PC-9 (cell line): ENCODE data around the gene ZNHIT1. TPM values are rescaled to one million over a fixed set of nuclear protein-coding genes. Genes with fewer than 3 reads are reported as not detected.

Experiments used
- BruUV-seq: library from RNA; stranded (reverse); fragments of 400-500 nt; replicated peaks from 2 replicates; lab custom pipeline; 2021; lab: Mats Ljungman, UMichigan
- CTCF ChIA-PET: fragments of 300-600 bp; sonication (Branson Sonifier 250); formaldehyde crosslinking; loops from one replicate; lab custom pipeline; 2022; ENCODE audit warnings: antibody characterized with exemption; lab: Charles Lee
- POLR2A ChIA-PET: fragments of 300-600 bp; sonication (Branson Sonifier 250); formaldehyde crosslinking; loops from one replicate; lab custom pipeline; 2022; ENCODE audit warnings: antibody characterized with exemption; ENCODE audit not compliant: unreplicated experiment; lab: Charles Lee
- DNase-seq, 2 experiments: peaks; one replicate each; pipeline versions ENCODE4 v3.0.0 to v3.0.0-alpha.2; 2015 to 2022; ENCODE audit warnings: mixed read lengths in 1 of 2
- H2AFZ ChIP-seq: fragments of 200-600 bp; sonication (generic); 2 replicates; pipeline ENCODE4 v1.8.1; 2017; ENCODE audit warnings: antibody characterized with exemption
- H3F3A ChIP-seq: fragments of 200-600 bp; sonication (generic); 2 replicates; pipeline ENCODE4 v1.8.1; 2017; ENCODE audit warnings: antibody characterized with exemption, mild to moderate bottlenecking, low read depth; ENCODE audit not compliant: insufficient read depth
- H3K27ac ChIP-seq: fragments of 200-600 bp; sonication (generic); 2 replicates; pipeline ENCODE4 v1.6.1; 2016; ENCODE audit warnings: mixed run types
- H3K27me3 ChIP-seq: fragments of 200-600 bp; sonication (generic); 2 replicates; pipeline ENCODE4 v1.6.1; 2016; ENCODE audit warnings: low read depth, mixed run types; ENCODE audit not compliant: insufficient read depth
- H3K36me3 ChIP-seq: fragments of 200-600 bp; sonication (generic); 2 replicates; pipeline ENCODE4 v1.6.1; 2016; ENCODE audit warnings: low read depth, mixed run types
- H3K4me1 ChIP-seq: fragments of 200-600 bp; sonication (generic); replicated peaks from 2 replicates; pipeline ENCODE4 v1.6.1; 2016; ENCODE audit warnings: mixed run types; ENCODE audit not compliant: insufficient read depth
- H3K4me2 ChIP-seq: fragments of 200-600 bp; sonication (generic); 2 replicates; pipeline ENCODE4 v1.6.1; 2017; ENCODE audit warnings: mixed run types
- H3K4me3 ChIP-seq: fragments of 200-600 bp; sonication (generic); 2 replicates; pipeline ENCODE4 v1.6.1; 2016; ENCODE audit warnings: mixed run types
- H3K79me2 ChIP-seq: fragments of 200-600 bp; sonication (generic); 2 replicates; pipeline ENCODE4 v1.6.1; 2017; ENCODE audit warnings: low read depth, mixed run types
- H3K9me2 ChIP-seq: fragments of 200-600 bp; sonication (generic); 2 replicates; pipeline ENCODE4 v1.8.1; 2017; ENCODE audit warnings: mild to moderate bottlenecking; ENCODE audit not compliant: insufficient read depth
- H3K9me3 ChIP-seq: fragments of 200-600 bp; sonication (generic); 2 replicates; pipeline ENCODE4 v1.8.1; 2016; ENCODE audit warnings: low read depth; ENCODE audit not compliant: insufficient read depth
- H4K20me1 ChIP-seq: fragments of 200-600 bp; sonication (generic); 2 replicates; pipeline ENCODE4 v1.8.1; 2017; ENCODE audit not compliant: insufficient read depth
- EZH2 ChIP-seq: fragments of 200-600 bp; sonication (generic); IDR thresholded peaks from 2 replicates; pipeline ENCODE4 v1.8.0; 2017; ENCODE audit warnings: antibody characterized with exemption, low read depth
- intact Hi-C: fragments of 100-400 bp; cut with micrococcal nuclease; formaldehyde crosslinking; loops from one replicate; pipeline ENCODE4 v1.10.0; 2022; ENCODE audit not compliant: unreplicated experiment
- total RNA-seq: library from RNA; stranded (reverse); gene quantifications from 2 replicates; pipeline ENCODE4 v1.2.3, GENCODE V29; 2021
- TF ChIP-seq, protein P1 (sequence below): fragments of 200-600 bp; sonication (generic); conservative IDR thresholded peaks from 2 replicates; pipeline ENCODE4 v1.6.1; 2017; ENCODE audit warnings: mixed run types, antibody characterized with exemption, mild to moderate bottlenecking, moderate library complexity

ZNHIT1 gene
- total RNA-seq, 1 experiment from 2014 or later: 110 TPM

GRCh38 chr7:101169110-101169837, 48.7 kb upstream of the ZNHIT1 start:
- TF ChIP-seq, protein P1, sequence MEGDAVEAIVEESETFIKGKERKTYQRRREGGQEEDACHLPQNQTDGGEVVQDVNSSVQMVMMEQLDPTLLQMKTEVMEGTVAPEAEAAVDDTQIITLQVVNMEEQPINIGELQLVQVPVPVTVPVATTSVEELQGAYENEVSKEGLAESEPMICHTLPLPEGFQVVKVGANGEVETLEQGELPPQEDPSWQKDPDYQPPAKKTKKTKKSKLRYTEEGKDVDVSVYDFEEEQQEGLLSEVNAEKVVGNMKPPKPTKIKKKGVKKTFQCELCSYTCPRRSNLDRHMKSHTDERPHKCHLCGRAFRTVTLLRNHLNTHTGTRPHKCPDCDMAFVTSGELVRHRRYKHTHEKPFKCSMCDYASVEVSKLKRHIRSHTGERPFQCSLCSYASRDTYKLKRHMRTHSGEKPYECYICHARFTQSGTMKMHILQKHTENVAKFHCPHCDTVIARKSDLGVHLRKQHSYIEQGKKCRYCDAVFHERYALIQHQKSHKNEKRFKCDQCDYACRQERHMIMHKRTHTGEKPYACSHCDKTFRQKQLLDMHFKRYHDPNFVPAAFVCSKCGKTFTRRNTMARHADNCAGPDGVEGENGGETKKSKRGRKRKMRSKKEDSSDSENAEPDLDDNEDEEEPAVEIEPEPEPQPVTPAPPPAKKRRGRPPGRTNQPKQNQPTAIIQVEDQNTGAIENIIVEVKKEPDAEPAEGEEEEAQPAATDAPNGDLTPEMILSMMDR: no peak
- no peak for TF ChIP-seq EZH2
- Histone ChIP-seq H3K36me3 (no peaks in the 10 kb centered on the region), H2AFZ (no peak overlapping the region), H3K4me1 (peaks cover 38% of the 10 kb centered on the region), H3K27me3 (peaks cover 55% of the 10 kb centered on the region), H3K79me2 (peaks cover 6% of the 10 kb centered on the region; the same call in 1 of the 2 replicates), H3K27ac (no peak overlapping the region), H3K9me3 (no peaks in the 10 kb centered on the region), H3K4me2 (peak overlapping the region; percentile 49), H4K20me1 (peaks cover 7% of the 10 kb centered on the region; the same call in 1 of the 2 replicates), H3F3A (peaks cover 12% of the 10 kb centered on the region; the same call in 1 of the 2 replicates), H3K9me2 (no peaks in the 10 kb centered on the region), H3K4me3 (no peak overlapping the region)
- POLR2A ChIA-PET: no interaction called here
- BruUV-seq: no TSS peak
- CTCF ChIA-PET: no interaction called here
- no peak for DNase-seq
- intact Hi-C loops: no loop called here

- Histone ChIP-seq H3K4me1 (peaks cover 32% of the 10 kb centered on the region), H3F3A (peaks cover 15% of the 10 kb centered on the region; the same call in 1 of the 2 replicates)
- POLR2A ChIA-PET: no interaction called here
Observed at GRCh38 chr7:101169838-101170551, 48.0 kb upstream of the ZNHIT1 start.

More at GRCh38 chr7:101169838-101170551, 48.0 kb upstream of the ZNHIT1 start:
- H3K9me2 ChIP-seq: no peaks in the 10 kb centered on the region
- H3K27me3 ChIP-seq: peaks cover 55% of the 10 kb centered on the region
- peak overlapping the region; percentile 49 for H3K4me2 ChIP-seq
- CTCF ChIA-PET: interaction anchor here (1.3 kb wide), 1 partner anchor 26 kb away, joined by 5 read pairs; no protein-coding TSS in a partner anchor
- no peak overlapping the region for H3K4me3 ChIP-seq
- no TSS peak for BruUV-seq
- H2AFZ ChIP-seq: no peak overlapping the region
- peak in 1 of 2 experiments; percentile 78 for DNase-seq
- H3K9me3 ChIP-seq: no peaks in the 10 kb centered on the region
- no peak overlapping the region for H3K27ac ChIP-seq
- H4K20me1 ChIP-seq: peaks cover 2% of the 10 kb centered on the region; the same call in 1 of the 2 replicates
- H3K79me2 ChIP-seq: peaks cover 2% of the 10 kb centered on the region; the same call in 1 of the 2 replicates
- intact Hi-C loops: no loop called here
- no peaks in the 10 kb centered on the region for H3K36me3 ChIP-seq
- TF ChIP-seq, protein P1: peak; percentile 91
- no peak for TF ChIP-seq EZH2
